Coronary artery (tissue), 2 donors: ENCODE data around the gene KERA.

Experiments used
- DNase-seq: peaks from one replicate; pipeline ENCODE4 v3.0.0-alpha.2; 2017; ENCODE audit warnings: low spot score
- H3K27ac ChIP-seq, 2 donors: fragments of 200-600 bp; sonication (generic); one replicate each; pipeline ENCODE4 v1.5.1; 2016 to 2019
- H3K4me3 ChIP-seq: fragments of 200-600 bp; sonication (generic); 2 replicates; pipeline ENCODE4 v1.5.1; 2016; ENCODE audit warnings: mild to moderate bottlenecking, moderate library complexity
- TF ChIP-seq, protein P1 (sequence below): fragments of 200-600 bp; sonication (generic); IDR thresholded peaks from one replicate; pipeline ENCODE4 v1.5.1; 2019; ENCODE audit warnings: antibody characterized with exemption

Gene KERA

DNA sequence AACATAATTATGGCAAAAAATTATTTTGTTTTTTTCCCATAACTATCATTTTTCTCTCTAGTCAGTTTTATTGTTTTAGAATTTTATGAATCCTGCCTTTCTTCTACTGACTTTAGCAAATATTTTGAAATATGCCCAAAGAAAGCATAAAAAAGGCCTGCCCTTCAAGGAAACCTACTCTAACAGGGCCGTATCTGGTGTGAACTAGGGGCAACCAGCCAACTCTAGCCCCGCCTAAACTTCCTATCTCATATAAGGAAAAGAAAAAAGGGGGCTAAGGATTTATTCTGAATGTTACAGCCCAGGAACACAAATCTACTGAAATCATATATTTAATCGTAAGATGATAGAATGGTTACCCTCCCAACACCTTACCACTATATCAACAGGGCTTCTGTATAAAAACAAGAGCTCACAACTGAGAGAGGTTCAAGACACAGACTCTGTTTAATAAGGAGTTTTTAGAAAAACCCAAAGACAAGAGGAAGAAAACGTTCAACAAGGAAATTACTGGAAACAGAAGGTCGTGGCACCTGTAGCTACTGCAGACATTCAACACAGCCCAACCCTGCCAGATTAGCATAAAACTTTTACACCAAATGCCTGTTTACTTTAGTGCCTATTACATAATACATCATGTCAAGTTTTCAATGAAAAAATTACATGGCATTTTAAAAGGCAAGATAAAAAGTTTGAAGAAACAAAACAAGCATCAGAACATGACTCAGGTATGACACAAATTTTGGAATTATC, 40.1 kb downstream of the KERA start:
- Histone ChIP-seq H3K4me3 (no peak overlapping the region), H3K27ac (no peak overlapping the region)
- no peak for DNase-seq
- TF ChIP-seq, protein P1, sequence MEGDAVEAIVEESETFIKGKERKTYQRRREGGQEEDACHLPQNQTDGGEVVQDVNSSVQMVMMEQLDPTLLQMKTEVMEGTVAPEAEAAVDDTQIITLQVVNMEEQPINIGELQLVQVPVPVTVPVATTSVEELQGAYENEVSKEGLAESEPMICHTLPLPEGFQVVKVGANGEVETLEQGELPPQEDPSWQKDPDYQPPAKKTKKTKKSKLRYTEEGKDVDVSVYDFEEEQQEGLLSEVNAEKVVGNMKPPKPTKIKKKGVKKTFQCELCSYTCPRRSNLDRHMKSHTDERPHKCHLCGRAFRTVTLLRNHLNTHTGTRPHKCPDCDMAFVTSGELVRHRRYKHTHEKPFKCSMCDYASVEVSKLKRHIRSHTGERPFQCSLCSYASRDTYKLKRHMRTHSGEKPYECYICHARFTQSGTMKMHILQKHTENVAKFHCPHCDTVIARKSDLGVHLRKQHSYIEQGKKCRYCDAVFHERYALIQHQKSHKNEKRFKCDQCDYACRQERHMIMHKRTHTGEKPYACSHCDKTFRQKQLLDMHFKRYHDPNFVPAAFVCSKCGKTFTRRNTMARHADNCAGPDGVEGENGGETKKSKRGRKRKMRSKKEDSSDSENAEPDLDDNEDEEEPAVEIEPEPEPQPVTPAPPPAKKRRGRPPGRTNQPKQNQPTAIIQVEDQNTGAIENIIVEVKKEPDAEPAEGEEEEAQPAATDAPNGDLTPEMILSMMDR, result no peak

DNA sequence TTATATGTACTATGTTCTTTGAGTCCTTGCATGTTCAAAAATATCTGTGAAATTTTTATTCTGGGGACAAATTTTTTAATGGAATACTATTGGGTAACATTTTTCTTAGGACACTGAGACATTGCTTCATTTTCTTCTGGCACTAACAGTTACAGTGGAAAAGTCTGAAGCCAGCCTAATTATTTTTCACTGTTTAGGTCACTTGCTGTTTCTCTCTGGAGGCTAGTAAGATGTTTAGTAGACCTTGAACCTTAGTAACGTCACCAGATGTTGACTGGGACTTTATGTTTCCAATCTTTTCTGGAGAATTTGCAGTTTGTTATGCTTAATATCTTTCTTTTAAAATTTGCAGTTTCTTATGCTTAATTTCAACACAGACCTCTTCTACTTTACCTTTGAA, 40.8 kb downstream of the KERA start:
- TF ChIP-seq, protein P1, result no peak
- DNase-seq, result no peak
- H3K27ac ChIP-seq, result no peak overlapping the region
- H3K4me3 ChIP-seq, result no peak overlapping the region

DNA sequence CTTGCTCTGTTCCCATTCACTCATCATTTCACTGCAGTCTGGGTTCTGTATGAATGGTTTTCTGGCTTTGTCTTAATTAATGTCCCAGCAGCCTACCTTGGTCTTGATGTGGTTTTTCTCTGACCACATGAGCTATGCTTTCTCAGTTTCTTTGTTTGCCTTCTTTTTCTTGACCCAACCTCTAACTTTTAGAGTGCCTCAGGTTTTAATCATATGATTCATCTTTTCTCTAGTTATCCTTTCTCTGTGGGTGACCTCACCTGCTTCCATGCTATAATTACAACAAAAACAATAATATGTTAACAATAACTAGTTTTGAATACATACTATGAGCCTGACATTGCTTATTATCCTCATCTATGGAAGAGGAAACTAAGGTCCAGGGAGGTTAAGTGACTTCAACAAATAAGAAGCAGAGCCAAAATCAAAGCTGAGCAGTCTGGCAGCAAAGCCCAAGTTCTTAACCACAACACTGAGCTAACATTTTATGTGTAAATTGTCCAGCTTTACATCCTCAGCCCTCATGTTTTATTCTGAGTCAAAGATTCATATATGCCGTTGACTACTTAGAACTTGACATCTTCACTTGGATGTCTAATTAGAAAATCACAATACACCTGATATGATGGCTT, 48.4 kb downstream of the KERA start:
- Histone ChIP-seq H3K27ac (no peak overlapping the region), H3K4me3 (no peak overlapping the region)
- TF ChIP-seq, protein P1, result no peak
- DNase-seq, result no peak

DNA sequence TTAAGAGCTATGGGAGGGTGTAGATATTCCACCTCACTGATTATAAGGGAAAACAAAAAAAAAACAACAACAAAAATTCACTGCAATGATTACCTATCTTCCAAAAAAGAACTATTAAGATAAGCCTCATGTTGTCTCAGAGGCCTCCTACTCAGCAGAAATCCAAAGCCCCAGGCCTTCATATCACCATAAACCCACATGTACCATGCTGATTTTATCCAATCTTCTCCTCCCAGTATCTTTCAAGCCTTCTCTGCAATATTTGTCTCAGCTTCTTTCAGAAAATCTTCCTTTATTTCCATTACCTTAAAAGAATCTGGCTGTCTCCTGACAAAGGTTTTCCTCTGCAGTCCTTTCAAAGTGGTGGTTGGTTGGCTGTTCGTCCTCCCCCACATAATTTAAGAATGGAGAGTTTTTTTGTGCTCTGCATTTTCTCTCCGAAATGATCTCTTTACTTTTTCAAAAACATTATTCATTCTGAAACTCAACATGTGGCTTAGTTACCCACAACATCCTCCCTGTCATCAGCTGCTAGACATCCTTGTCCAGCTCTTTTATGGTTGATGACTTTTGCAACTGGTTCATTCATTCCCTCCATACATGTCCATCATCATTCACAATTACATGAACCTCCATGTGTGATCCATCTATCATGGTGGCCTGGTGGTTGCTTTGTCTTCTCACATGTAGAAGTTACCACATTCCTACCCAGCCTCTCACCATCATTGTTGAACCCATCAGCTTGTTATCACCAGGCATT, 50.1 kb downstream of the KERA start:
- H3K27ac ChIP-seq, result no peak overlapping the region
- no peak overlapping the region for H3K4me3 ChIP-seq
- TF ChIP-seq, protein P1, result no peak
- DNase-seq, result no peak

DNA sequence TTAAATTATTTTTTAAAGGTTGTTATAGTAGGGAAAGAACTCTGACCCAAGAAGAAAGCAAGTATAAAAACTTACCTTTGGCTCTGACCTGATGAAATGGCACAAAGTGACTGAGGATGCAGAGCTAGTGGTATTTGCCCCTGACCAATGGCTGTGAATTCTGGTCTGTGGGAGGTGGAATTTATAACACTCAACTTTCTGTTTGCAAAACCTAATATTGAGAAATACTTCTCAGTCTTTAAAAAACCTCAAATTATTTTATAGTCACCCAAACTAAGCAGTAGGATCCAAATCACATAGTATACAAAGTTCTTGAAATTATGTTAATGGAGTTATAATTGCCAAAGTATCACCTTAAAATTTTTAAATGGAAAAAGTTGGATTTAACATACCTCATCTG, 53.0 kb downstream of the KERA start, which contains the start of gene EPYC:
TSS of gene EPYC (minus strand) at position 101 of the 400 bp plus-strand sequence. CDS start 2,407 bp downstream, outside the sequence.
- Histone ChIP-seq H3K27ac (no peak within 1 kb of the TSS), H3K4me3 (no peak within 1 kb of the TSS)
- TF ChIP-seq, protein P1, result no peak
- no peak for DNase-seq

DNA sequence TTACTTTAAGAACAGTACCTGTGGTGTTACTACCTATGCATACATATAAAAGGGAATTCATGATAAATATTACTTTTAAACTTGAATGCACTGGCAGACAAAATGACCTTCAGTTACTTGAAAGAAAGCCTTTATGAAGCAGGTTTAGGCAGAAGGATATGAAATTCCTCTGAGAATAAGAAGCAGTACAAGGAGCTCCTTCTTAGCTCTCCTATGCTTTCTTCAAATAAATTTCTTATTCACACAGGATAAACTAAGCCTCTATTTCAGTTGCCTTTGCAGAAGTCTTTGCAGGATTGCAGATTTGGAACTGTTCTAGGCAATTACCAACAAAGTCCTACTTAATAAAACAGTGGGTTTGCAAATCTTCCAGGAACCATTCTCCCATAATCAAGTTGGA, 54.1 kb downstream of the KERA start:
- TF ChIP-seq, protein P1, result no peak
- no peak for DNase-seq
- H3K4me3 ChIP-seq, result no peak overlapping the region
- no peak overlapping the region for H3K27ac ChIP-seq
